Measurements from ENCODE around the gene DIAPH3.

DIAPH3 gene

DNA sequence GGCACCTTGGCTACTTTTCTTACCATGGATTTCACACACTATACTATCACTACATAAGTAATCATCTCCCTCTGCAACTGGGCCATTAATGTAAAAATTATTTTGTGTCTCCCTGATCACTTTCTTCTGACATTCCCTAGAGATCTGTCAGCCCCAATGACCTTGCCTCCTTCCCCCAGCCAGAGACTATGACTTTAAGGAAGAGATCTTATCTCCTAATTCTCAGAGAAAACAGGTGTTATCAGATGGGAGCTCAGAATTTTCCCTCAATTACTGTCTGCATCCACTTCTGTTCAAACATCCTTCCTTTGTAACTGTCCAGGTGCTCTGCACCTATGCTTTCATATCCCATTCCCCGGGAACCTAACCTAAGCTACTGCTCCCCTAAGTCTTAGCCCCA lies 397.5 kb downstream of the DIAPH3 start:
- DNase-seq: no peak

GRCh38 chr13:59755632-59756290 lies 408.0 kb downstream of the DIAPH3 start:
- no peak for DNase-seq

- no peak for DNase-seq
Measured at GRCh38 chr13:59754411-59754810, 409.3 kb downstream of the DIAPH3 start.

DNA sequence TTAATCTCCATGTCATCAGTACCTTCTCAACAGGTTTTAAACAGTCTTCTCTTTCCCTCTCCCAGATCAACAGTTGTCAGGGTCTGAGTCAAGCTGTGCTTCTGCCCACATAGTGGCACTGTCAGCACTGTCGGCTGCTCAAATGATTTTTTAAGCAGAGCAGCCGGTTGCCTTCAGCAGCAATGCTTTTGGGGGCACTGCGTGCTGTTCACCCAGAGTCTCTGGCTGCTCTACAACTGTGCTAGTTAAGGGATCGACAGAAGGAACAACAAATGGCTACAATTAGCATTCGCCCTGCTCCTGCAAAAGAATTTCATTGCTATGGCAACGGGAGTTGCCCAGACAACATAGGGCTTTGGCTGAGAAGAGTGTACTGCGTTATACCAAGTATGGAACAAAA lies 412.9 kb downstream of the DIAPH3 start:
- no peak for DNase-seq

DNA sequence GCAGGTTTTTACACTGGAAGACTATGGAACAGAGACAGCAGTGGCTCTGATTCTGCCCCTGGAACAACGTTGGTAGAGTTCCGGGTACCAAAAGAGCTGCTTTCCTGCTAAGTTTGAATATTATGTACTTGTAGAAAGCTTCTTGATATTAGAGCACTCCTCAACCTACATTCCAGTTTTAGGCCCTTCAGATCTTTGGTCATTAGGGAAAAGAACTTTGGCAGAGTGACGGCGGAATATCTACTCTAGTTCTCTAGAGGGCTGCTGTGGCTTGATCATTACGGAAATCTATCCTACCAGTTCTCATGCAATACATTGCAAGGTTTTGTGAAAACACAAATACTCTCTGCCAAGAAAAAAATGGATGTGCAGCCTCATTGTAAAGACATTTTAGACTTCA lies 415.7 kb downstream of the DIAPH3 start:
- no peak for DNase-seq

GRCh38 chr13:59747529-59747928 lies 416.2 kb downstream of the DIAPH3 start:
- DNase-seq: no peak

DNA sequence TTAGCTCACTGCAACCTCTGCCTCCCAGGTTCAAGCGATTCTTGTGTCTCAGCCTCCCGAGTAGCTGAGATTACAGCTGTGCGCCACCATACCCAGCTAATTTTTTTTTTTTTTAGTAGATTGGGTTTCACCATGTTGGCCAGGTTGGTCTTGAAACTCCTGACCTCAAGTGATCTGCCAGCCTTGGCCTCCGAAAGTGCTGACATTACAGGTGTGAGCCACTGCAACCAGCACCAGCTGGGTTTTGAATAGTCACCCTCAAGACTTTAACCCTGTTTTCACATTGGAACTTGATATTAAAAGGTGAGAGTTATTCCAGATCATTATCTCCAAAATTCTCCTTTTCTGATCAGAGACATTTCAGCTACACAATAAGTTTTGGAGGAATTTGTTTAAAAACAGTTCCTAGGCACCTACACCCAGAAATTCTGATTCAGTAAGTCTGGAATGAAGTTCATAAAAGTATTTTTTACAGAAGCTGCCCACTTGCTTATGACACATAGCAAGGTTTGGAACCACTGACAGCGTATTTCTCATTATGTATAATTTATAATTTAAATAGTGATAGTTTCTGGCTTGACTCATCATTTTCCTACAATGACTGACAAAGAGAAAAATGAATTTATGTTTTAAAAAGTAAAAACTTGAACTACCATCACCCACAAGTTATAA lies 417.3 kb downstream of the DIAPH3 start:
- no peak for DNase-seq

- no peak for DNase-seq
Measured at GRCh38 chr13:59745392-59745788, 418.3 kb downstream of the DIAPH3 start.

GRCh38 chr13:59744747-59745391 lies 418.9 kb downstream of the DIAPH3 start:
- no peak for DNase-seq

- no peak for DNase-seq
Measured at GRCh38 chr13:59743195-59743594, 420.5 kb downstream of the DIAPH3 start.

DNA sequence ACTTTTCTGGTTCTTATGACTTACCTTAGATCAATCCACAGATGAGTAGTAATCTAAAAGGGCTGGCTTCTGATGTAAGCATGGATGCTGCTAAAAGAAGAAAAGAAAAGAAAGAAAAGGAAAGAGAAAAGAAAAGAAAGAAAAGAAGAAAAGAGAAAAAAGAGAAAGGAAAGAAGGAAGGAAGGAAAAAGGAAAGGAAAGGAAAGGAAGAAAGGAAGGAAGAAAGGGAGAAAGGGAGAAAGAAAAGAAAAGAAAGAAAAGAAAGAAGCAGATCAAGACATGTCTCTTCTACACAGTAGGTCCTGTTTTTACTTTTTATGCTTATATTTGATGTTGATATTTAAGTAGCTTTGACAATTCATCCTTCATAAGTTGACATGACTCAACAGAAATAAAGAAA lies 421.3 kb downstream of the DIAPH3 start:
- DNase-seq: no peak

DNA sequence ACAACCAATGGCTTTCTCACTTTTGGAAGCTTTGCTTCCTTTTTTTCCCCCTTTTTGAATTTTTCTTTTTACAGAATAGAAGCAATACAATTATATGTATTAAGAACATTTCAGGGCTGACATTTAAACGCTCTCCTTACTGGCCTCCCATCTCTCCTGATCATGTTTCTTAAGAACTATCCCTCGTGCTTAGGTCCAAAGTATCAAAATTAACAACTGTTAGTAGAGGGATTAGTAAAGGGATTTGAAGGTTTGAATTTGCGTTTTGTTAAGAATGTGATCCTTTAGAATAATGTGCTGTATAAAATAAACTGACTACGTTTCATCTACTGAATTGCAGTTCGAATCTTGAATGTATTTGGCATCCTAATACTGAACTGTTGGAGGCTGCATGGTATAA lies 424.8 kb downstream of the DIAPH3 start:
- DNase-seq: no peak

- no peak for DNase-seq
Measured at GRCh38 chr13:59734393-59734792, 429.3 kb downstream of the DIAPH3 start.

- no peak for DNase-seq
Measured at GRCh38 chr13:59733744-59734143, 430.0 kb downstream of the DIAPH3 start.

GRCh38 chr13:59730026-59730425 lies 433.7 kb downstream of the DIAPH3 start:
- DNase-seq: no peak

- DNase-seq: no peak
Measured at GRCh38 chr13:59728896-59729545, 434.7 kb downstream of the DIAPH3 start.

GRCh38 chr13:59721926-59722910 lies 441.5 kb downstream of the DIAPH3 start:
- no peak for DNase-seq

- no peak for DNase-seq
Measured at GRCh38 chr13:59715611-59716010, 448.1 kb downstream of the DIAPH3 start.

GRCh38 chr13:59710996-59711701 lies 452.6 kb downstream of the DIAPH3 start:
- DNase-seq: no peak

DNA sequence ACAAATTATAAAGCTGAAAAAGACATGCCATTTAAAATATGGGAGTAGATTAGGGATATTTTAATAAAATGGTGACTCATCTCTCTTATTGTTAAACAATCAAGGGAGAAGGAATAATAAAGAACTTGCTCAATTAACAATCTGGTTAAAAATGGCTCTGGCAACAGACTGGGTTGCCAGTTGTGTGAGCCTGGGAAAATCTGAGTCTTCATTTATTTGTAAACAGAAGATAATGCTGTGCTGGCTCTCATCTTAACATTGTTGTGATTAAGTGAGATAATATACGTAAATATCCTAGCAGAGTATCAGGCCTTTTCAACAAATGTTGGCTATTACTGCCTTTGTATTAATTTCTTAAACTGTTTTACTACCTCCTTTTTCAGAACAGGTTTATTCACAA lies 453.3 kb downstream of the DIAPH3 start:
- no peak for DNase-seq

DNA sequence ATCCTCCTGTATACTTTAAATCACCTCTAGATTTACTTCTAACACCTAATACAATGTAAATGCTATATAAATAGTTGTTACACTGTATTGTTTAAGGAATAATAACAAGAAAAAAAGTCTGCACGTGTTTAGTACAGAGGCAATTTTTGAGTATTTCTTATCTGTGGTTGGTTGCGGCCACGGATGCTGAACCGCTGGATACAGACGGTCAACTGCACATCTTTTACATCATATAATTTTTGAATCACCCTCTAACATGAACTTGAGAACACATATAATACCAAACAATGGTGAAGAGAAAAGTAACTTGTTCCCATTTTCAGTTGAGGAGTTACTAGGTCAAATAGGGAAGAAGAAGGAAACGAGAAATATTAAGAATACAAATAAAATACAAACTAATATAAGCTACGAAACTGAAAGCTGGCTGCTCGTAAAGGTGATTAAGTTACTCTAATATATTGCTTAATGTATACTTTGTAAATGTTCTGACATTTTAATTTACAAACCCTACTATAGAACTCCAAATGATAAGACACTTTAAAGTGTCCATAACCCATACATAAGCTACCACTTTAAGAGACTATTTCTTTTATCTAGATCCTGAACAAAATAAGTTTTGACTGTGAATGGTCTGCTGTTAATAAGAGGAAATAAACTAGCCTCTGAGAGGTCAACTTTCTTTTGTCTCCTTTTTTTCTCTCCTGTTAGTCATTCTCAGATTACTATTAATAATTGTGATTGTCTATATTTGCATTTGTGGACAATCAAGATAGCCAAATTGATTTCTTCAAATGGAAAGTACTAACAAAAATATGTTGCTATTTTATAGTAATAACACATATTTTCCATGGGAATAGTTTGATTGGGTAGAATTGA lies 457.4 kb downstream of the DIAPH3 start:
- DNase-seq: no peak
